HEK293 (cell line): Measurements from ENCODE around the gene PRDX2.

Experiments
- EGR2 ChIP-seq: fragments of 450-650 bp; formaldehyde crosslinking; IDR thresholded peaks from 2 replicates; pipeline ENCODE4 v1.5.1; 2016; ENCODE audit warnings: low read depth, missing biosample characterization, missing genetic modification characterization
- HOXA7 ChIP-seq: sonication (generic); formaldehyde crosslinking; IDR thresholded peaks from 2 replicates; pipeline ENCODE4 v1.8.1; 2022; ENCODE audit warnings: missing genetic modification reagents, borderline replicate concordance
- KLF8 ChIP-seq: fragments of 450-650 bp; formaldehyde crosslinking; IDR thresholded peaks from 2 replicates; pipeline ENCODE4 v1.5.1; 2016; ENCODE audit warnings: missing biosample characterization, missing genetic modification characterization
- PBX3 ChIP-seq: sonication (generic); formaldehyde crosslinking; IDR thresholded peaks from 2 replicates; pipeline ENCODE4 v1.8.1; 2022; ENCODE audit warnings: mild to moderate bottlenecking, moderate library complexity, missing genetic modification reagents
- PRDM2 ChIP-seq: fragments of 450-650 bp; formaldehyde crosslinking; IDR thresholded peaks from 2 replicates; pipeline ENCODE4 v1.5.1; 2016; ENCODE audit warnings: missing biosample characterization, missing genetic modification characterization, borderline replicate concordance
- SALL2 ChIP-seq: fragments of 450-650 bp; formaldehyde crosslinking; IDR thresholded peaks from 2 replicates; pipeline ENCODE4 v1.5.0; 2017; ENCODE audit warnings: missing biosample characterization, mild to moderate bottlenecking, missing genetic modification characterization, borderline replicate concordance
- SCRT1 ChIP-seq: fragments of 450-650 bp; formaldehyde crosslinking; IDR thresholded peaks from 2 replicates; pipeline ENCODE4 v1.5.1; 2016; ENCODE audit warnings: missing biosample characterization, missing genetic modification characterization, borderline replicate concordance
- YY1 ChIP-seq: fragments of 450-650 bp; formaldehyde crosslinking; IDR thresholded peaks from 2 replicates; pipeline ENCODE4 v1.5.1; 2018; ENCODE audit warnings: missing biosample characterization, missing genetic modification characterization
- ZFHX2 ChIP-seq: fragments of 450-650 bp; formaldehyde crosslinking; conservative IDR thresholded peaks from 2 replicates; pipeline ENCODE4 v1.5.1; 2016; ENCODE audit warnings: missing biosample characterization, missing genetic modification characterization
- ZNF10 ChIP-seq: fragments of 450-650 bp; formaldehyde crosslinking; IDR thresholded peaks from 2 replicates; pipeline ENCODE4 v1.5.1; 2017; ENCODE audit warnings: missing biosample characterization, missing genetic modification characterization
- ZNF140 ChIP-seq: fragments of 450-650 bp; formaldehyde crosslinking; IDR thresholded peaks from 2 replicates; pipeline ENCODE4 v1.5.1; 2016; ENCODE audit warnings: missing biosample characterization, missing genetic modification characterization
- ZNF221 ChIP-seq: fragments of 450-650 bp; formaldehyde crosslinking; IDR thresholded peaks from 2 replicates; pipeline ENCODE4 v1.5.1; 2017; ENCODE audit warnings: missing biosample characterization, missing genetic modification characterization, borderline replicate concordance
- ZNF280C ChIP-seq: fragments of 450-650 bp; formaldehyde crosslinking; IDR thresholded peaks from 2 replicates; pipeline ENCODE4 v1.5.1; 2016; ENCODE audit warnings: missing biosample characterization, missing genetic modification characterization
- ZNF391 ChIP-seq: fragments of 450-650 bp; formaldehyde crosslinking; IDR thresholded peaks from 2 replicates; pipeline ENCODE4 v1.5.1; 2016; ENCODE audit warnings: low read depth, missing biosample characterization, missing genetic modification characterization, borderline replicate concordance
- ZNF558 ChIP-seq: fragments of 450-650 bp; formaldehyde crosslinking; IDR thresholded peaks from 2 replicates; pipeline ENCODE4 v1.5.1; 2016; ENCODE audit warnings: missing biosample characterization, missing genetic modification characterization
- ZNF626 ChIP-seq: fragments of 450-650 bp; sonication (Bioruptor Pico); formaldehyde crosslinking; IDR thresholded peaks from 2 replicates; pipeline ENCODE4 v1.5.1; 2018; ENCODE audit warnings: missing biosample characterization, missing genetic modification characterization, inconsistent platforms
- ZNF639 ChIP-seq: fragments of 450-650 bp; formaldehyde crosslinking; IDR thresholded peaks from 2 replicates; pipeline ENCODE4 v1.5.1; 2016; ENCODE audit warnings: missing biosample characterization, missing genetic modification characterization
- ZNF677 ChIP-seq: fragments of 450-650 bp; IDR thresholded peaks from 2 replicates; pipeline ENCODE4 v1.5.0; 2018; ENCODE audit warnings: missing biosample characterization, mild to moderate bottlenecking, missing genetic modification characterization, moderate library complexity
- ZNF76 ChIP-seq: fragments of 450-650 bp; formaldehyde crosslinking; IDR thresholded peaks from 2 replicates; pipeline ENCODE4; 2016; ENCODE audit warnings: low read depth, missing biosample characterization, missing genetic modification characterization, borderline replicate concordance
- ZNF768 ChIP-seq: fragments of 450-650 bp; formaldehyde crosslinking; IDR thresholded peaks from 2 replicates; pipeline ENCODE4 v1.5.1; 2018; ENCODE audit warnings: missing biosample characterization, mild to moderate bottlenecking, missing genetic modification characterization
- ZSCAN16 ChIP-seq: fragments of 450-650 bp; formaldehyde crosslinking; IDR thresholded peaks from 2 replicates; pipeline ENCODE4 v1.5.1; 2016; ENCODE audit warnings: missing biosample characterization, missing genetic modification characterization
- ZSCAN30 ChIP-seq: fragments of 450-650 bp; IDR thresholded peaks from 2 replicates; pipeline ENCODE4 v1.5.1; 2018; ENCODE audit warnings: missing biosample characterization, mild to moderate bottlenecking, missing genetic modification characterization, moderate library complexity
- TF ChIP-seq, protein P1 (sequence below): fragments of 450-650 bp; formaldehyde crosslinking; IDR thresholded peaks from 2 replicates; pipeline ENCODE4 v1.5.0; 2017; ENCODE audit warnings: missing biosample characterization, missing genetic modification characterization, borderline replicate concordance

PRDX2 gene

GRCh38 chr19:12774588-12775555 is 26.7 kb downstream of the PRDX2 start, which contains the start of gene HOOK2 (continued):
- TF ChIP-seq, protein P1, sequence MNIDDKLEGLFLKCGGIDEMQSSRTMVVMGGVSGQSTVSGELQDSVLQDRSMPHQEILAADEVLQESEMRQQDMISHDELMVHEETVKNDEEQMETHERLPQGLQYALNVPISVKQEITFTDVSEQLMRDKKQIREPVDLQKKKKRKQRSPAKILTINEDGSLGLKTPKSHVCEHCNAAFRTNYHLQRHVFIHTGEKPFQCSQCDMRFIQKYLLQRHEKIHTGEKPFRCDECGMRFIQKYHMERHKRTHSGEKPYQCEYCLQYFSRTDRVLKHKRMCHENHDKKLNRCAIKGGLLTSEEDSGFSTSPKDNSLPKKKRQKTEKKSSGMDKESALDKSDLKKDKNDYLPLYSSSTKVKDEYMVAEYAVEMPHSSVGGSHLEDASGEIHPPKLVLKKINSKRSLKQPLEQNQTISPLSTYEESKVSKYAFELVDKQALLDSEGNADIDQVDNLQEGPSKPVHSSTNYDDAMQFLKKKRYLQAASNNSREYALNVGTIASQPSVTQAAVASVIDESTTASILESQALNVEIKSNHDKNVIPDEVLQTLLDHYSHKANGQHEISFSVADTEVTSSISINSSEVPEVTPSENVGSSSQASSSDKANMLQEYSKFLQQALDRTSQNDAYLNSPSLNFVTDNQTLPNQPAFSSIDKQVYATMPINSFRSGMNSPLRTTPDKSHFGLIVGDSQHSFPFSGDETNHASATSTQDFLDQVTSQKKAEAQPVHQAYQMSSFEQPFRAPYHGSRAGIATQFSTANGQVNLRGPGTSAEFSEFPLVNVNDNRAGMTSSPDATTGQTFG (tag by site-specific recombination): no peak
- no peak for TF ChIP-seq ZNF10 (tag by site-specific recombination)
- no peak for TF ChIP-seq ZFHX2 (tag by site-specific recombination)
- no peak for TF ChIP-seq YY1
- no peak for TF ChIP-seq HOXA7 (CRISPR knock-in tag)
- TF ChIP-seq ZNF221 (tag by site-specific recombination): no peak
- TF ChIP-seq ZNF626 (tag by site-specific recombination): no peak
- TF ChIP-seq ZNF639 (tag by site-specific recombination): no peak
- TF ChIP-seq ZNF280C (tag by site-specific recombination): no peak
- TF ChIP-seq ZNF140 (tag by site-specific recombination): no peak
- TF ChIP-seq ZNF558 (tag by site-specific recombination): no peak
- TF ChIP-seq ZNF768 (tag by site-specific recombination): no peak
- TF ChIP-seq ZNF391 (tag by site-specific recombination): no peak
- TF ChIP-seq SALL2: no peak
- no peak for TF ChIP-seq ZNF76
- TF ChIP-seq ZSCAN30 (tag by site-specific recombination): no peak
- no peak for TF ChIP-seq PBX3
- no peak for TF ChIP-seq ZNF677
- TF ChIP-seq PRDM2: no peak
- TF ChIP-seq ZSCAN16 (tag by site-specific recombination): no peak
- no peak for TF ChIP-seq KLF8 (tag by site-specific recombination)
- TF ChIP-seq SCRT1: peak; percentile 45; the same call in 1 of the 2 replicates
- no peak for TF ChIP-seq EGR2 (tag by site-specific recombination)
